H1 (cell line): ENCODE data around the gene PCSK4. TPM values are rescaled to one million over a fixed set of nuclear protein-coding genes. Genes with fewer than 3 reads are reported as not detected.

Experiments
- CTBP2 ChIP-seq: IDR thresholded peaks from 2 replicates; pipeline ENCODE4 v1.7.0; 2011; ENCODE audit warnings: borderline replicate concordance, mild to moderate bottlenecking, moderate library complexity, mixed read lengths, low read length; ENCODE audit not compliant: insufficient read depth, insufficient read length
- RNF2 ChIP-seq: fragments of 200-900, 300-1000 bp; sonication (generic); IDR thresholded peaks from 2 replicates; pipeline ENCODE4 v1.7.1; 2016; ENCODE audit warnings: borderline replicate concordance, low read depth, mild to moderate bottlenecking, antibody characterized with exemption, low read length; ENCODE audit not compliant: poor library complexity, severe bottlenecking; ENCODE audit errors: missing control alignments
- RXRA ChIP-seq: IDR thresholded peaks from 2 replicates; pipeline ENCODE4 v1.6.1; 2011; ENCODE audit warnings: low read depth, mild to moderate bottlenecking, low read length, moderate library complexity; ENCODE audit not compliant: insufficient read depth
- SP2 ChIP-seq: IDR thresholded peaks from 2 replicates; pipeline ENCODE4 v1.6.1; 2012; ENCODE audit warnings: mild to moderate bottlenecking, low read length, inconsistent platforms
- SUZ12 ChIP-seq: fragments of 200-600 bp; sonication (generic); IDR thresholded peaks from 2 replicates; pipeline ENCODE4 v1.6.1; 2012; ENCODE audit warnings: mild to moderate bottlenecking, inconsistent platforms, low read length, moderate library complexity, mixed read lengths
- polyA plus RNA-seq, 7 experiments: library from polyadenylated mRNA; depleted of rRNA in 3 of 7; stranded (reverse) in 5 of 7; unstranded in 2 of 7; fragments of >200 nt in 5 of 7; fragments of 200-250 nt in 2 of 7; gene quantifications; 1 replicate in 5 of 7; 2 replicates in 1 of 7; 4 replicates in 1 of 7; pipeline versions ENCODE4 v1.2.1 to v1.2.3, GENCODE V29; 2011 to 2013; ENCODE audit warnings: missing spikeins in 2 of 7, mixed read lengths in 2 of 7
- total RNA-seq: library from RNA; stranded (reverse); fragmentation: NEBNext Ultra II Directional; extraction: Animal tissue kit (Norgen Biotek cat#: 25700); gene quantifications from 2 replicates; pipeline ENCODE4 v1.2.1, GENCODE V29; 2021
- TF ChIP-seq, protein P1 (sequence below): fragments of 300-600 bp; sonication (generic); IDR thresholded peaks from 2 replicates; pipeline ENCODE4 v1.7.1; 2012; ENCODE audit warnings: low read length, moderate library complexity, mild to moderate bottlenecking, inconsistent platforms; ENCODE audit not compliant: insufficient replicate concordance

Gene PCSK4
- total and polyA plus RNA-seq, 2 of the 8 experiments (the other 6 are each of a cell fraction or from before 2014, with no cell fraction given) = 9.8 to 10.7 TPM

DNA sequence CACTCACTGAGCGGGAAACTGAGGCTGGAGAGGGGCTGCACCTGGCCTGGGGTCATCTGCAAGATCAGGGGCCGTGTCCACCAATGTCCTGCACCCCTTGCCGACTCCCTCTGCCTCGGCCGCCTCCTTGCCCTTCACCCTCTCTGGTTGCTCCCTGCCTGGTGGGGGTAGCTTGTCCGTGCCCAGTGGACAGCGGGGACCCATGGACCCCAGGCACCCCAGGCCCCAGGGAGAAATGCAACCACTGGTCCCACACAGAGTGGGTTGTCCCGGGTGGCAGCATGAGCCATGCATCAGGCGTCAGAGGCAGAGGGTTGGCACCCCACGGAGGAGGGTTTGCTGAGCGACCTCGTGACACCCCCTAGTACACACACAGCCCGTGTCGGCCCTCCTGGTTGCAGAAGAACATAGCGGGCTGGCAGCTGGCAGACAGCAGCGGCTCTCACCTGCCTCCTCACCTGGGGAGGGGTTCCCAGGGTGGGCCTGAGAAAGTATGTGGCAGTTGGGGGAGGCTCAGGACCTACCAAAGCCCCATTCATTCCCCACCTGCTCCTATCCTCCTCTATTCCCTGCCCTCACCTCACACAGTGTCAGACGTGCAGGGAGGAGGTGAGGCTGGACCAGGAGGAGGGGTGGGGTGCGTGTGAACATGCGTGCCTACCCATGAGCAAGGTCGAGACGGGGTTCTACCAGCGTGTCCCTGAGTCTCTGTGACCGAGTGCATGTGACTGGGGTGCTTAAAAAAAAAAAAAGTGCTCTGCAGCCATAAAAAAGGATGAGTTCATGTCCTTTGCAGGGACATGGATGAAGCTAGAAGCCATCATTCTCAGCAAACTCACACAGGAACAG is 14.0 kb upstream of the PCSK4 start (continued):
- TF ChIP-seq, protein P1, sequence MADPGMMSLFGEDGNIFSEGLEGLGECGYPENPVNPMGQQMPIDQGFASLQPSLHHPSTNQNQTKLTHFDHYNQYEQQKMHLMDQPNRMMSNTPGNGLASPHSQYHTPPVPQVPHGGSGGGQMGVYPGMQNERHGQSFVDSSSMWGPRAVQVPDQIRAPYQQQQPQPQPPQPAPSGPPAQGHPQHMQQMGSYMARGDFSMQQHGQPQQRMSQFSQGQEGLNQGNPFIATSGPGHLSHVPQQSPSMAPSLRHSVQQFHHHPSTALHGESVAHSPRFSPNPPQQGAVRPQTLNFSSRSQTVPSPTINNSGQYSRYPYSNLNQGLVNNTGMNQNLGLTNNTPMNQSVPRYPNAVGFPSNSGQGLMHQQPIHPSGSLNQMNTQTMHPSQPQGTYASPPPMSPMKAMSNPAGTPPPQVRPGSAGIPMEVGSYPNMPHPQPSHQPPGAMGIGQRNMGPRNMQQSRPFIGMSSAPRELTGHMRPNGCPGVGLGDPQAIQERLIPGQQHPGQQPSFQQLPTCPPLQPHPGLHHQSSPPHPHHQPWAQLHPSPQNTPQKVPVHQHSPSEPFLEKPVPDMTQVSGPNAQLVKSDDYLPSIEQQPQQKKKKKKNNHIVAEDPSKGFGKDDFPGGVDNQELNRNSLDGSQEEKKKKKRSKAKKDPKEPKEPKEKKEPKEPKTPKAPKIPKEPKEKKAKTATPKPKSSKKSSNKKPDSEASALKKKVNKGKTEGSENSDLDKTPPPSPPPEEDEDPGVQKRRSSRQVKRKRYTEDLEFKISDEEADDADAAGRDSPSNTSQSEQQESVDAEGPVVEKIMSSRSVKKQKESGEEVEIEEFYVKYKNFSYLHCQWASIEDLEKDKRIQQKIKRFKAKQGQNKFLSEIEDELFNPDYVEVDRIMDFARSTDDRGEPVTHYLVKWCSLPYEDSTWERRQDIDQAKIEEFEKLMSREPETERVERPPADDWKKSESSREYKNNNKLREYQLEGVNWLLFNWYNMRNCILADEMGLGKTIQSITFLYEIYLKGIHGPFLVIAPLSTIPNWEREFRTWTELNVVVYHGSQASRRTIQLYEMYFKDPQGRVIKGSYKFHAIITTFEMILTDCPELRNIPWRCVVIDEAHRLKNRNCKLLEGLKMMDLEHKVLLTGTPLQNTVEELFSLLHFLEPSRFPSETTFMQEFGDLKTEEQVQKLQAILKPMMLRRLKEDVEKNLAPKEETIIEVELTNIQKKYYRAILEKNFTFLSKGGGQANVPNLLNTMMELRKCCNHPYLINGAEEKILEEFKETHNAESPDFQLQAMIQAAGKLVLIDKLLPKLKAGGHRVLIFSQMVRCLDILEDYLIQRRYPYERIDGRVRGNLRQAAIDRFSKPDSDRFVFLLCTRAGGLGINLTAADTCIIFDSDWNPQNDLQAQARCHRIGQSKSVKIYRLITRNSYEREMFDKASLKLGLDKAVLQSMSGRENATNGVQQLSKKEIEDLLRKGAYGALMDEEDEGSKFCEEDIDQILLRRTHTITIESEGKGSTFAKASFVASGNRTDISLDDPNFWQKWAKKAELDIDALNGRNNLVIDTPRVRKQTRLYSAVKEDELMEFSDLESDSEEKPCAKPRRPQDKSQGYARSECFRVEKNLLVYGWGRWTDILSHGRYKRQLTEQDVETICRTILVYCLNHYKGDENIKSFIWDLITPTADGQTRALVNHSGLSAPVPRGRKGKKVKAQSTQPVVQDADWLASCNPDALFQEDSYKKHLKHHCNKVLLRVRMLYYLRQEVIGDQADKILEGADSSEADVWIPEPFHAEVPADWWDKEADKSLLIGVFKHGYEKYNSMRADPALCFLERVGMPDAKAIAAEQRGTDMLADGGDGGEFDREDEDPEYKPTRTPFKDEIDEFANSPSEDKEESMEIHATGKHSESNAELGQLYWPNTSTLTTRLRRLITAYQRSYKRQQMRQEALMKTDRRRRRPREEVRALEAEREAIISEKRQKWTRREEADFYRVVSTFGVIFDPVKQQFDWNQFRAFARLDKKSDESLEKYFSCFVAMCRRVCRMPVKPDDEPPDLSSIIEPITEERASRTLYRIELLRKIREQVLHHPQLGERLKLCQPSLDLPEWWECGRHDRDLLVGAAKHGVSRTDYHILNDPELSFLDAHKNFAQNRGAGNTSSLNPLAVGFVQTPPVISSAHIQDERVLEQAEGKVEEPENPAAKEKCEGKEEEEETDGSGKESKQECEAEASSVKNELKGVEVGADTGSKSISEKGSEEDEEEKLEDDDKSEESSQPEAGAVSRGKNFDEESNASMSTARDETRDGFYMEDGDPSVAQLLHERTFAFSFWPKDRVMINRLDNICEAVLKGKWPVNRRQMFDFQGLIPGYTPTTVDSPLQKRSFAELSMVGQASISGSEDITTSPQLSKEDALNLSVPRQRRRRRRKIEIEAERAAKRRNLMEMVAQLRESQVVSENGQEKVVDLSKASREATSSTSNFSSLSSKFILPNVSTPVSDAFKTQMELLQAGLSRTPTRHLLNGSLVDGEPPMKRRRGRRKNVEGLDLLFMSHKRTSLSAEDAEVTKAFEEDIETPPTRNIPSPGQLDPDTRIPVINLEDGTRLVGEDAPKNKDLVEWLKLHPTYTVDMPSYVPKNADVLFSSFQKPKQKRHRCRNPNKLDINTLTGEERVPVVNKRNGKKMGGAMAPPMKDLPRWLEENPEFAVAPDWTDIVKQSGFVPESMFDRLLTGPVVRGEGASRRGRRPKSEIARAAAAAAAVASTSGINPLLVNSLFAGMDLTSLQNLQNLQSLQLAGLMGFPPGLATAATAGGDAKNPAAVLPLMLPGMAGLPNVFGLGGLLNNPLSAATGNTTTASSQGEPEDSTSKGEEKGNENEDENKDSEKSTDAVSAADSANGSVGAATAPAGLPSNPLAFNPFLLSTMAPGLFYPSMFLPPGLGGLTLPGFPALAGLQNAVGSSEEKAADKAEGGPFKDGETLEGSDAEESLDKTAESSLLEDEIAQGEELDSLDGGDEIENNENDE = no peak
- TF ChIP-seq RXRA (no peak), RNF2 (no peak), SP2 (no peak), SUZ12 (no peak), CTBP2 (no peak)
- TF ChIP-seq, all 59 proteins: peak for 0
